Tibial artery (tissue), 4 donors: ENCODE measurements around the gene AMPD1.

Experiments
- DNase-seq, 2 donors: peaks; one replicate each; pipeline ENCODE4 v3.0.0-alpha.2; 2019
- H3K27ac ChIP-seq, 2 donors: fragments of 200-600 bp; sonication (generic) in 1 of 2; 1 replicate in 1 of 2; 2 replicates in 1 of 2; pipeline ENCODE4 v1.5.1; 2018 to 2019; ENCODE audit warnings: mild to moderate bottlenecking in 1 of 2
- H3K27me3 ChIP-seq, 2 donors: fragments of 200-600 bp; sonication (generic) in 1 of 2; one replicate each; pipeline versions ENCODE4 v1.5.1 to v1.6.0; 2016 to 2019
- H3K36me3 ChIP-seq, 3 donors: fragments of 200-600 bp; sonication (generic) in 2 of 3; one replicate each; pipeline ENCODE4 v1.5.1; 2016 to 2019; ENCODE audit warnings: mild to moderate bottlenecking in 2 of 3
- H3K4me1 ChIP-seq, 4 donors: fragments of 200-600 bp; sonication (generic) in 2 of 4; 1 replicate in 3 of 4; 2 replicates in 1 of 4; pipeline ENCODE4 v1.5.1; 2016 to 2019
- H3K4me3 ChIP-seq, 2 donors: fragments of 200-600 bp; sonication (generic) in 1 of 2; 1 replicate in 1 of 2; 2 replicates in 1 of 2; pipeline ENCODE4 v1.5.1; 2018 to 2019; ENCODE audit warnings: mild to moderate bottlenecking in 2 of 2
- H3K9me3 ChIP-seq, 3 donors: fragments of 200-600 bp; sonication (generic) in 1 of 3; one replicate each; pipeline ENCODE4 v1.5.1; 2016 to 2019
- CTCF ChIP-seq, 2 experiments: fragments of 200-600 bp in 1 of 2; fragments of 450-650 bp in 1 of 2; IDR thresholded peaks; one replicate each; pipeline ENCODE4 v1.5.1; 2017 to 2019; ENCODE audit warnings: antibody characterized with exemption in 2 of 2, mild to moderate bottlenecking in 1 of 2, moderate library complexity in 1 of 2
- intact Hi-C: fragments of 100-400 bp; cut with DNase I; formaldehyde crosslinking; loops from one replicate; pipeline ENCODE4 v1.15.0; 2023; ENCODE audit warnings: low total_unique reads

Gene AMPD1

GRCh38 chr1:114671011-114671938 lies 24.1 kb downstream of the AMPD1 start:
- intact Hi-C loops: no loop called here

GRCh38 chr1:114670083-114671010 lies 25.0 kb downstream of the AMPD1 start:
- no peaks in the 10 kb centered on the region for H3K36me3 ChIP-seq
- H3K4me3 ChIP-seq: peak overlapping the region; percentile 60 to 81
- intact Hi-C loops: no loop called here
- H3K9me3 ChIP-seq: no peaks in the 10 kb centered on the region
- H3K27ac ChIP-seq: peak overlapping the region; percentile 70
- no peaks in the 10 kb centered on the region for H3K27me3 ChIP-seq
- peak; percentile 30 to 36 for TF ChIP-seq CTCF (IDR thresholded peaks at IDR 0.05)
- DNase-seq: peak; percentile 92 to 97
- H3K4me1 ChIP-seq: peaks cover 0 to 8% (median 3%) of the 10 kb centered on the region in 4 donors

More at GRCh38 chr1:114671011-114671938, 24.1 kb downstream of the AMPD1 start:
- H3K27me3 ChIP-seq: no peaks in the 10 kb centered on the region
- H3K36me3 ChIP-seq: no peaks in the 10 kb centered on the region
- H3K4me3 ChIP-seq: peak overlapping the region in 1 of 2 donors; percentile 60
- no peak overlapping the region for H3K27ac ChIP-seq
- H3K9me3 ChIP-seq: no peaks in the 10 kb centered on the region
- no peak for DNase-seq
- no peak for TF ChIP-seq CTCF (IDR thresholded peaks at IDR 0.05)
- H3K4me1 ChIP-seq: peaks cover 0 to 8% (median 3%) of the 10 kb centered on the region in 4 donors

GRCh38 chr1:114669562-114670082 lies 25.7 kb downstream of the AMPD1 start, which contains the start of gene DENND2C:
TSS of gene DENND2C (minus strand) at chr1:114670049. CDS start at chr1:114625984, 44,065 bp downstream.
- no peaks in the 10 kb centered on the region for H3K9me3 ChIP-seq
- peak within 1 kb of the TSS; percentile 60 to 81 for H3K4me3 ChIP-seq
- no peaks in the 10 kb centered on the region for H3K36me3 ChIP-seq
- peak within 1 kb of the TSS; percentile 70 for H3K27ac ChIP-seq
- intact Hi-C loops: no loop called here
- H3K4me1 ChIP-seq: peaks cover 0 to 8% (median 3%) of the 10 kb centered on the region in 4 donors
- no peak for DNase-seq
- H3K27me3 ChIP-seq: no peaks in the 10 kb centered on the region
- TF ChIP-seq CTCF (IDR thresholded peaks at IDR 0.05): no peak

GRCh38 chr1:114668784-114669561 lies 26.4 kb downstream of the AMPD1 start:
- Histone ChIP-seq H3K36me3 (no peaks in the 10 kb centered on the region), H3K4me1 (peaks cover 0 to 8% (median 3%) of the 10 kb centered on the region in 4 donors), H3K9me3 (no peaks in the 10 kb centered on the region), H3K4me3 (peak overlapping the region; percentile 60 to 81), H3K27me3 (no peaks in the 10 kb centered on the region), H3K27ac (peak overlapping the region; percentile 70)
- no peak for TF ChIP-seq CTCF (IDR thresholded peaks at IDR 0.05)
- intact Hi-C loops: no loop called here
- DNase-seq: no peak
